ENCODE results near the gene PLSCR2.

Gene PLSCR2

GRCh38 chr3:146473726-146474125 lies 4.4 kb upstream of the PLSCR2 start:
- Histone ChIP-seq H3K36me3 (ENCODE audit: control insufficient read depth, insufficient read depth, low read length) (no peaks in the 10 kb centered on the region), H3K27me3 (replicated peaks; ENCODE audit: control insufficient read depth, insufficient read depth, low read length) (peaks cover 2% of the 10 kb centered on the region; the same call in 1 of the 2 replicates), H3K4me3 (replicated peaks; ENCODE audit: low read depth, low read length) (no peak overlapping the region)
- TF ChIP-seq CTCF (IDR thresholded peaks at IDR 0.05; ENCODE audit: insufficient read depth, low read length, poor library complexity, severe bottlenecking): no peak
- no peak for DNase-seq (ENCODE audit: extremely low read depth, insufficient read length)

GRCh38 chr3:146472611-146473010 lies 3.2 kb upstream of the PLSCR2 start:
- DNase-seq (ENCODE audit: extremely low read depth, insufficient read length): no peak
- no peak for TF ChIP-seq CTCF (IDR thresholded peaks at IDR 0.05; ENCODE audit: insufficient read depth, low read length, poor library complexity, severe bottlenecking)
- Histone ChIP-seq H3K27me3 (replicated peaks; ENCODE audit: control insufficient read depth, insufficient read depth, low read length) (peaks cover 2% of the 10 kb centered on the region; the same call in 1 of the 2 replicates), H3K36me3 (ENCODE audit: control insufficient read depth, insufficient read depth, low read length) (no peaks in the 10 kb centered on the region), H3K4me3 (replicated peaks; ENCODE audit: low read depth, low read length) (no peak overlapping the region)

- Histone ChIP-seq H3K4me3 (replicated peaks; ENCODE audit: low read depth, low read length) (no peak overlapping the region), H3K36me3 (ENCODE audit: control insufficient read depth, insufficient read depth, low read length) (no peaks in the 10 kb centered on the region), H3K27me3 (replicated peaks; ENCODE audit: control insufficient read depth, insufficient read depth, low read length) (no peaks in the 10 kb centered on the region)
- no peak for DNase-seq (ENCODE audit: extremely low read depth, insufficient read length)
- no peak for TF ChIP-seq CTCF (IDR thresholded peaks at IDR 0.05; ENCODE audit: insufficient read depth, low read length, poor library complexity, severe bottlenecking)
These were observed 1.7 kb upstream of the PLSCR2 start for GRCh38 chr3:146471012-146471411.

- no peak overlapping the region for H3K4me3 ChIP-seq (replicated peaks; ENCODE audit: low read depth, low read length)
- no peak for TF ChIP-seq CTCF (IDR thresholded peaks at IDR 0.05; ENCODE audit: insufficient read depth, low read length, poor library complexity, severe bottlenecking)
These were observed 1.1 kb upstream of the PLSCR2 start for GRCh38 chr3:146470425-146470990.

GRCh38 chr3:146468671-146469149 lies 651 bp downstream of the PLSCR2 start:
- H3K27me3 ChIP-seq (replicated peaks; ENCODE audit: control insufficient read depth, insufficient read depth, low read length): no peaks in the 10 kb centered on the region
- no peaks in the 10 kb centered on the region for H3K36me3 ChIP-seq (ENCODE audit: control insufficient read depth, insufficient read depth, low read length)
- no peak for DNase-seq (ENCODE audit: extremely low read depth, insufficient read length)
- no peak for TF ChIP-seq CTCF (IDR thresholded peaks at IDR 0.05; ENCODE audit: insufficient read depth, low read length, poor library complexity, severe bottlenecking)
- peak overlapping the region; percentile 72 for H3K4me3 ChIP-seq (replicated peaks; ENCODE audit: low read depth, low read length)

More at GRCh38 chr3:146470425-146470990, 1.1 kb upstream of the PLSCR2 start:
- Histone ChIP-seq H3K27me3 (replicated peaks; ENCODE audit: control insufficient read depth, insufficient read depth, low read length) (no peaks in the 10 kb centered on the region), H3K36me3 (ENCODE audit: control insufficient read depth, insufficient read depth, low read length) (no peaks in the 10 kb centered on the region)
- DNase-seq (ENCODE audit: extremely low read depth, insufficient read length): no peak

GRCh38 chr3:146468234-146468633 lies 1.1 kb downstream of the PLSCR2 start:
- Histone ChIP-seq H3K27me3 (replicated peaks; ENCODE audit: control insufficient read depth, insufficient read depth, low read length) (no peaks in the 10 kb centered on the region), H3K36me3 (ENCODE audit: control insufficient read depth, insufficient read depth, low read length) (no peaks in the 10 kb centered on the region), H3K4me3 (replicated peaks; ENCODE audit: low read depth, low read length) (no peak overlapping the region)
- no peak for TF ChIP-seq CTCF (IDR thresholded peaks at IDR 0.05; ENCODE audit: insufficient read depth, low read length, poor library complexity, severe bottlenecking)
- no peak for DNase-seq (ENCODE audit: extremely low read depth, insufficient read length)
